GM19193 (cell line): ENCODE data around the gene OSBPL5.

Experiments
- POLR2A ChIP-seq: IDR thresholded peaks from 4 replicates; pipeline ENCODE4 v1.6.1; 2011; ENCODE audit not compliant: insufficient read depth, insufficient read length; ENCODE audit errors: extremely low read depth

OSBPL5 gene

DNA sequence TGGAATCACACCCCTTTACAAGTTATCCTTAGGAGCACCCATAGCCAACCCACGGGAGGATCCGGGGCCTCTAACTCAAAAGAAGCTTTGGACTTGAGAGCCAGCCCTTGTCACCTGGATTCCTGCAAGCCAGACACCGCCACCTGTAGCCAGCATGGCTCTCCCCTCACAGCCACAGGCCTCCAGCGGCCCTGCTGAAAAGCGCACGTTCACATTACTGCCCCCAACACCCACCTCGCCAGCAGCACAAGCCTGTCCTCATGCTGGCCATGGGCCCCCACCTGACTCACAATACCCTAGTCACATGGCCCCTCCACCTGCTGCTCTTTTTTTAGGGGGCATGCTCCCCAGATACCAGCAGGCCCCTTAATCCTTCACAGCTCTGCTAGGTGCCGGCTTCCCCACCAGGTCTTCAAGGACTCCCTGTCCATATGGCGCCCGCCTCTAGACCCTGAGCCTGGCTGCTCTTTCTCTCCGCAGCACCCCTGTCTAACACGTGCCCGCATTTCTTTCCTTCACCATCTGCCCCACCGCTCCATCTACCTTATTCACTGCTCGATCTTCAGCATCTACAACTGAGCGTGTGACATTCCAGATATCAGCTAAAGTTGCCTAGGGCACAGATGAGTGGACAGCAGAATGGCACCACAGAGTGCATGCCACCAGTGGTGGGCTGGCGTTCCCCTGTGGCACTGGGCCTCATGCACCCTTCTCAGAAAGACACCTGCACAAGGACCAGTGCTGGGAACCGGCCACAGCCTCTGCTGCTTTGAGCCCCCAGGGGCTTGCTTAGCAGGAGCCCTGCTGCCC, 114.5 kb downstream of the OSBPL5 start:
- TF ChIP-seq POLR2A: no peak

DNA sequence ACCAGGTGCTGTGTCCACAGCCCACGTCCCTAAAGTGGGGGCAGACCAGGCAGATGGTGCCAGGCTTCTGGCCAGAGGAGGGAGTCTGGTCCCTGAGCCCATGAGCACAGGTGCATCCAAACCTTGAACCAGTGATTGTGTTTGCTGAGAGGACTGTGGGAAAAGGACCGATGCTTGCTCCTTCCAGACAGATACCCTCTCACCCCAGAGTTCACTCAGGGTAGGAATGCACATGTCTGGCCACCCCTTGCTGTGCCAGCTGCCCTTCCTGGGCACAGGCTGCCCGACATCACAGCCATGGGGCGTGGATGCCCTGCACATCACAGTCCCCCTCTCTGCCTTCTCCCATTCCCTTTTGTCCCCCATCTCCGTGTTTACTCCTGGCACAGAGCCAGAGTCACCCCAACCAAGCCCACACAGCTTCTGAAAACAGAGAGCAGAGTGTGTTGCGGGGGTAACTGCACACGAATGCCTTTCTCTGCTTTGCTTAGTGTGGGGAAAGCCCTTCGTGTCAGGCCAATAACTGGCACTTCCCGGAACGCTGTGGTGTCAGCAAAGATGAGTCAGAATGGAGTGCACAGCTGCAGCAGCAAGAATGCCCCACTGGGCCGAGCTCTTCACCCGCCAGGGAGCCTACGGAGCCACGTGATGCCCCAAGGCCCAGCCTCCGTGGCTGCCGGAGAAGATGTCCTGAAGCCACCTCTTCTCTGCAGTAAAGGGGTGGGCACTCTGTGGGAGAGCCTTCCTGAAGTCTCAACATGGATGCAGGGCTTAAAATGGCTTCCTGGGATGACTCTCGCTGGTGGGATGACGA, 115.5 kb downstream of the OSBPL5 start:
- no peak for TF ChIP-seq POLR2A

DNA sequence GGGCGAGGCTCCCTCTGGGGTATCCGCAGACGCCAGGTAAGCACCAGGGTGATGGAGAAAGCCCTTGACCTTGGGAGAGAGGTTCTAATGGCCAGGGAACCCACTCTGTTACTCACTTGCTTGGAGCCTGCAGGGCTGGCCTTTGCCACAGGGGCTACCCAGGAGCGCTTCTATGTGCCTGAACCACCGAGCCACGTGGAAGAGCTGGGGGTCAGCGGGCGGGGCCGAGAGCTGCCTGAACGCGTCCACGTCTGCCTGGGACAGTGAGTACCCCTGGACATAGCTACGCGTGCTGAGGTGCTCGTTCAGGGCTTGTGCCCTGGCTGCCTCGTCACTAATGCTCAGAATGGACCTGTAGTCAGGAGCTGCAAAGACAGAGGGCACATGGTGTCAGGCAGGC, 117.5 kb downstream of the OSBPL5 start:
- TF ChIP-seq POLR2A: no peak

DNA sequence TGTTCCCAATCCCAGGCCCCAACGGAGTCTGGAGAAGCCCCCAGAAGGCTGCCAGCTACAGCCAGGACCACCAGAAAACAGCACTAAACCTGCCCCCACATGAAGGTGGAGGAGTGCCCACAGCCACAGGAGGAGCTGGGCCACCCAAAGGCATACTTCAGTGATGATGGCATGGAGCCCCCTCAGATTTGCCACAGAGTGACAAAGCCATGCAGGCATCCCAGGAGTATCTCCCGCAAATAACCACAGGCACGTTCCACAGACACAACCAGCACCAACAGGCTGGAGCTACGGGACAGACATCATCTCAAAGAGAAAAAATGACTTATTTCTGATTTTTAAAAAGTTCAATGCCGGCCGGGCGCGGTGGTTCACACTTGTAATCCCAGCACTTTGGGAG, 118.5 kb downstream of the OSBPL5 start:
- TF ChIP-seq POLR2A: no peak

DNA sequence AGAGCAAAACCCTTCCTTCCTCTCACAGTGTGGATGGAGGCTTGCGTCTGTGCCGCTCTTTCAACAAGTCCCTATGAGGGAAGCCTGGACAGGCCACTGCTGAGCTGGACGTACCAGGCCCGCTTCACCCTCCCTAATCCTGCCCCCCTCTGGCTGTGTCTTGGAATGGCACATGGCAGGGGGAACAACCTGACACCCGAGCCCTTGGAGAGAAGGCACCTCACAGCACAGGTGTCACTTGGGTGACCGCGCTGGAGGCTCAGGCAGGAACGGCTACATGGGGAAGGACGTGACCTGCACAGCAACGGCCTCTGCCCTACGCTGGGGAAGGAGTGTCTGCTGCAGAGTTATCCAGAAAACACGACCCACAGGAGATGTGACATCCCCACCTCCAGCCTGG, 118.9 kb downstream of the OSBPL5 start:
- no peak for TF ChIP-seq POLR2A

DNA sequence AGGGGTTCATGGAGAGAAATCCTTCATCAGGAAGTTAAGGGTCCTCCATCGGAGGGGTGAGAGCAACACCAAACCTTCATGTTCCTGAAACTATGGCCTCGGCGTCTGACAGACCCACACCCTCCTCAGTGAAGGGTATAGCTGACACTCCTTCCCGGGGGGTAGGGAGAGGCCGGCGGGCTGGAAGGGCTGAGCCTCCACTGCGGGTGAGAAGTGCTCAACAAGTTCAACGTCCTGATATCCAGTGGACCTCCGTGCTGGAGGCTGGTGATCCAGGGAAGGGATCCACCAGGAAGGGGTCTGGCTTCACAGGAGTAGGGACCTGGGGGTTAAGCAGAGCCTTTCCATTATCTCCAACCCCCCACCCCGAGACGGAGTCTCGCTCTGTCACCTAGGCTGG, 120.2 kb downstream of the OSBPL5 start:
- no peak for TF ChIP-seq POLR2A

DNA sequence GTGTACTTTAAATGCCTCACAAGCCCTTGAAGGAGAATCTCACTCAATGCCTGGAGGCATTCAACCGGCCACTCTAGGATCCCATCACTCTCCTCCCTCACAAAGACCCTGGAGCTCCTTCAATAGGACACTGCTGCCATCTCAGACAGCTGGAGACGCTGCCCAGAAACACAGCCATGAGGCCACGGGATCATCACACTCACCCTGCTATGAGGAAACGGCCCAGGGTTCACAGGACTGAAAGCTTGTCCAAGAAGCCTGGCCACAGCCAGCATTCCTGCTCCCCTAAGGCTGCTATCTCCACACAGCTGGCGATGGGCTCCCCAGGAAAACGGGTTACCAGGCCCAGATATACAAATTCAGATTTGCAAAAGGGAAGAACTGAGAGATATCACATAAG, 121.1 kb downstream of the OSBPL5 start:
- no peak for TF ChIP-seq POLR2A

DNA sequence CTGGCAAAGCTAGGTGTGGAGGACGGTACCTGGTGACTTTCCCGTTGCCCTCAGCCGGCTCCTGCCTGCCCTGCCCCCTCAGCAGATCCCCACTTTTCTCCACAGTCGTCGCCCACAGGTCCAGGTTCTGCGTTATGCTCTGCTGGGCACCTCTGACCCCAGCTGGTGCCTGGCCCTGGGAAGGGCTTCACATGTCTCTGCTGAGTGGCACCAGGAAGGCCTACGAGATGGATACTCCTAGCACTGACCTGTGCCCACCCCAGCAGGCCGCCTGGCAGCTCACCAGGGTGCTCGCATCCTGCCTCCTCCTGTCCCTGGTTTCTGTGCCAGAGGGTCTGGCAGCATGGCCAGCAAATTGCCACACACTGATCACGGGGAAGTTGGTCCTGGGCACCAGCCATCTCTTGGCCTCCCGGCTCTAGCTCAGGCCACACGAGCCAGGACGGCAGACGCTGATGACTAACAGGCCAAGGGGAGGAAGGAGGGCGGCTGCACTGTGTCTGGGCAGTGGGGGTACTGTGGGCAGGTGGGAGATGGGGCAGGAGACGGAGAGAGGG, 121.7 kb downstream of the OSBPL5 start:
- TF ChIP-seq POLR2A: no peak

DNA sequence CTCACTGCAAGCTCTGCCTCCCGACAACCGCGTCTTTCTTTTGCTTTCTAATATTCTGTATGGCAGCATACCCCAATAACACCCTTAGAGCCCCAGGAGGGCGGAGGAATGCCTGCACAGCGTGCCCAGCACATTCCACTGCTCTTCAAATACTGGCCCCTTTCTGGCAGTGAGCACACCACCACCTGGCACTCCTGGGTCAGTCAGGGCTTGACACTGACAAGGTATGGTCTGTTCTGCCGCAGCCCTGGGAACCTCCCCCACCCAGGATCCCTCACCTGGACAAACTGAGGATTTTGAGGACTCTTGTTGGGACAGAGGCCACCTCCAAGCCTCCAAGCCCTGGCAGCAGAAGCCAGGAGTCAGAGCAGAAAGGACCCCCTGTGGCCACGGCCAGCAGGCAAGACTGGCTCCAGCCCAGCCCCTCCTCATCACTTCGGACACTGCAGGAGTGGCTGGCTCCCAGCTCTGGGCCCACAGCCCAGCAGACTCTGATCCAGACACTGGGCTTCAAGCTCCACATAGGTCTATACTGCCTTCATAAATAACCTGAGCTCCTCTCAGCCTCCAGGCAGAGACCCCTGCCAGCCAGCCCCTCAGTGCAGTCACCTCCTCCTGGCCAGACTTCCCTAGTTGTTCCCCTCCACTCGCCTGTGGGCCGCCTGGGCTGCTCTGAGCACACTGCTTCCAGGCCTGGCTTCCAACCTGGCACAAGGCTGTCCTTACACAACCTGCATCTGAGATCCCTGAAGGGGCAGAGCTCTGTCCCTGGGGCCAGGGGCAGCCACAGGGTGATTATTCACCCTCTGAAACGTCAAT, 122.4 kb downstream of the OSBPL5 start:
- no peak for TF ChIP-seq POLR2A

DNA sequence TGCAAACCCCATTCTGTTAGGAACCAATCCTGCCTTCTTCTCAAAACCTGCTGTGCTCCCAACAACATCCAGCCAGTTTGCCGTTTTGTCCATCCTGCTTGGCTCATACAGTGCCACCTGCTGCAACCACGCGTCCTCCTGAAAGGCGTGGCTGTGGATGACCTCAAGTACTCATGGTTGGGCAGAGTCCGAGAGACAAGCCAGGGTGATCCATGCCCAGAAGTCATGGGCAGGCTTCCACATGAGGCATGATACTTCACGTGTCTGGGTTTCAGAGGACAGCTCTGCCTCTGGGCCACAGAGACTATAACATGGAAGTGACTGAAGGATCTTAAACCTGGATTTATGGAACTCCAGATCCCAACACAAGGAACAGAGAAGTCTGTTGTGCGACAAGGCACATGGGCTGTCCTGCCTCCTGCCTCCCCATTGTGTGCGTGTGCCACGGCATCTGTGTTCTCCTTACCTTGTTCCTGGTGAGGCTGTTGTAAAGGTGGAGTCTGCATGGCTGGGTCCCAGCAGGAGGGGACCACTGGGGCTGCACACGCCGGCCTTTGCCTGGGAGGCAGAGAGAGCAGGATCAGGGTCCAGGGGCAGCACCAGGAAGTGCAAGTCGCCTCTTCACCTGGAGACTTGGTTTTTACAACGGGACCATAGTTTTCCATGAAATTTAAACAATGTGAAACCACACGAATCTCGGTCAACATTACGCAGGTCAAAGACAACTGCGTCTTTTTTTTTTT, 123.2 kb downstream of the OSBPL5 start:
- TF ChIP-seq POLR2A: no peak

DNA sequence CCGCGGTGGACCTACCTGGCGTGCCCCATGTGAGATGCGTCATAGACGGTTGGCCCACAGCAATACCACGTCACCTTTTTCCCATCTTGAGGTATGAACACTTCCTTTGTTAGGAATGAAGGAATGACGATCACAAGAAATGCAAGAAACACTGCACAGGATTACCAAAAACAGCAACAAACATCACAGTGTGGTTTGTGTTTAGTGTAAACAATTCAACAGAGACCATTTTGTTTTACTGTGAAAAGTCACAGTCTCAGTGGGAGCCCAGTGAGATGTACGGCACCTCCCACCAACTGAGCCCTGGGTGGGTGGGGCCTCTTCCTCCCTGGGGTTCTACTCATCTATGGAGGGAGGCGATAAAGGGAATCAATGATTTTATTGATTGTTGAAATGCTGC, 124.2 kb downstream of the OSBPL5 start:
- no peak for TF ChIP-seq POLR2A

DNA sequence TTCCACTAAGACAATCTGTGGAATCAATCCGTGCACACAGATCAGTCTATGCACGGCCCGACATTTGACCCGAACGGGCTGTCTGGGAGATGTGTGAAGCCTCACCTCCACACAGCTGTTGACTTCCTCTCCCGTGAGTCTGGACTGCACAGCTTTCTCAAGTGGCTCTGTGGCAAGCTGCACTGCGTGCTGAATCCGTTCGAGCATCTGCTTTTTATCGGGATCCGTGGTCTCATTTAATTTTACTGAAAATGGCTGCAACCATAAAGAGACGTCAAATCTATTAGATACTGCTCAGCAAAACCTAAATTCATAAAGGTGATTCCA, 127.2 kb downstream of the OSBPL5 start:
- TF ChIP-seq POLR2A: no peak
